SU-DHL-6 (cell line): ENCODE results near the gene SNAP23.
A peak's percentile ranks its signal among the peaks of the same experiment; 100 is the strongest.
"Not testable (repeated sequence)": the region's sequence is repeated elsewhere in the genome, so short reads cannot be mapped to it uniquely, and the experiment has no call there.

Experiments
- H2AFZ ChIP-seq: fragments of 200-600 bp; sonication (generic); 2 replicates; pipeline ENCODE4 v1.6.1; 2014; ENCODE audit warnings: low read depth, mild to moderate bottlenecking, moderate library complexity, mixed read lengths, antibody characterized with exemption, low read length; ENCODE audit not compliant: severe bottlenecking
- H3F3A ChIP-seq: fragments of 200-600 bp; shearing (Covaris generic); 2 replicates; pipeline ENCODE4 v1.6.0; 2016; ENCODE audit warnings: antibody characterized with exemption, mild to moderate bottlenecking; ENCODE audit not compliant: insufficient read depth
- H3K27ac ChIP-seq: fragments of 200-600 bp; sonication (generic); 2 replicates; pipeline ENCODE4 v1.5.1; 2016; ENCODE audit warnings: low read depth, mild to moderate bottlenecking, low read length, moderate library complexity, mixed read lengths
- H3K27me3 ChIP-seq: fragments of 200-600 bp; sonication (generic), shearing (Covaris generic); 2 replicates; pipeline ENCODE4 v1.6.0; 2014; ENCODE audit warnings: mild to moderate bottlenecking, low read length
- H3K36me3 ChIP-seq: fragments of 200-600 bp; sonication (generic); 2 replicates; pipeline ENCODE4 v1.6.1; 2014; ENCODE audit warnings: mild to moderate bottlenecking, low read length, mixed read lengths
- H3K4me2 ChIP-seq: fragments of 300-600, 200-600 bp; shearing (Covaris generic), sonication (generic); 2 replicates; pipeline ENCODE4 v1.6.0; 2014; ENCODE audit warnings: low read length, low read depth, mild to moderate bottlenecking; ENCODE audit not compliant: poor library complexity, severe bottlenecking
- H3K4me3 ChIP-seq: fragments of 200-600 bp; sonication (generic); 2 replicates; pipeline ENCODE4 v1.5.1; 2014; ENCODE audit warnings: antibody characterized with exemption, low read length, mild to moderate bottlenecking, mixed read lengths; ENCODE audit not compliant: insufficient read depth, poor library complexity, severe bottlenecking
- H3K79me2 ChIP-seq: fragments of 200-600 bp; sonication (generic); 2 replicates; pipeline ENCODE4 v1.6.1; 2014; ENCODE audit warnings: mild to moderate bottlenecking, low read length, moderate library complexity; ENCODE audit not compliant: insufficient read depth
- H3K9ac ChIP-seq: fragments of 200-600 bp; sonication (generic); 2 replicates; pipeline ENCODE4 v1.7.0; 2014; ENCODE audit warnings: mild to moderate bottlenecking, low read length
- H3K9me2 ChIP-seq: fragments of 200-600 bp; sonication (generic); replicated peaks from 2 replicates; pipeline ENCODE4 v1.6.1; 2014; ENCODE audit warnings: low read length; ENCODE audit not compliant: insufficient read depth
- H3K9me3 ChIP-seq: fragments of 200-600 bp; sonication (generic); 2 replicates; pipeline ENCODE4 v1.6.1; 2014; ENCODE audit warnings: low read length, mixed read lengths; ENCODE audit not compliant: insufficient read depth
- H4K20me1 ChIP-seq: fragments of 200-600 bp; sonication (generic); 2 replicates; pipeline ENCODE4 v1.6.1; 2014; ENCODE audit warnings: low read depth, mild to moderate bottlenecking, antibody characterized with exemption, low read length, moderate library complexity, mixed read lengths
- EZH2phosphoT487 ChIP-seq: fragments of 200-600 bp; sonication (generic), shearing (Covaris generic); conservative IDR thresholded peaks from 2 replicates; pipeline ENCODE4 v1.6.1; 2018; ENCODE audit warnings: mild to moderate bottlenecking, antibody characterized with exemption, low read length, moderate library complexity, mixed read lengths
- TF ChIP-seq, protein P1 (sequence below): fragments of 200-600 bp; sonication (generic); IDR thresholded peaks from one replicate; pipeline ENCODE4 v1.5.1; 2017; ENCODE audit warnings: antibody characterized with exemption, mild to moderate bottlenecking, low read length, moderate library complexity; ENCODE audit not compliant: insufficient read depth, poor library complexity, severe bottlenecking

The SNAP23 gene

GRCh38 chr15:42549741-42550392, 54.4 kb downstream of the SNAP23 start:
- TF ChIP-seq, protein P1, sequence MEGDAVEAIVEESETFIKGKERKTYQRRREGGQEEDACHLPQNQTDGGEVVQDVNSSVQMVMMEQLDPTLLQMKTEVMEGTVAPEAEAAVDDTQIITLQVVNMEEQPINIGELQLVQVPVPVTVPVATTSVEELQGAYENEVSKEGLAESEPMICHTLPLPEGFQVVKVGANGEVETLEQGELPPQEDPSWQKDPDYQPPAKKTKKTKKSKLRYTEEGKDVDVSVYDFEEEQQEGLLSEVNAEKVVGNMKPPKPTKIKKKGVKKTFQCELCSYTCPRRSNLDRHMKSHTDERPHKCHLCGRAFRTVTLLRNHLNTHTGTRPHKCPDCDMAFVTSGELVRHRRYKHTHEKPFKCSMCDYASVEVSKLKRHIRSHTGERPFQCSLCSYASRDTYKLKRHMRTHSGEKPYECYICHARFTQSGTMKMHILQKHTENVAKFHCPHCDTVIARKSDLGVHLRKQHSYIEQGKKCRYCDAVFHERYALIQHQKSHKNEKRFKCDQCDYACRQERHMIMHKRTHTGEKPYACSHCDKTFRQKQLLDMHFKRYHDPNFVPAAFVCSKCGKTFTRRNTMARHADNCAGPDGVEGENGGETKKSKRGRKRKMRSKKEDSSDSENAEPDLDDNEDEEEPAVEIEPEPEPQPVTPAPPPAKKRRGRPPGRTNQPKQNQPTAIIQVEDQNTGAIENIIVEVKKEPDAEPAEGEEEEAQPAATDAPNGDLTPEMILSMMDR: no peak
- TF ChIP-seq EZH2phosphoT487: no peak
- Histone ChIP-seq H3K9ac (peak overlapping the region; percentile 92), H3K27ac (peak overlapping the region; percentile 32; the same call in 1 of the 2 replicates)

GRCh38 chr15:42553554-42553953, 58.1 kb downstream of the SNAP23 start:
- H3K9me2 ChIP-seq: no peaks in the 10 kb centered on the region

More at GRCh38 chr15:42549741-42550392, 54.4 kb downstream of the SNAP23 start:
- Histone ChIP-seq H3K9me3 (no peaks in the 10 kb centered on the region), H3K79me2 (peaks cover 79% of the 10 kb centered on the region), H3K4me3 (peak overlapping the region; percentile 80), H3K36me3 (peaks cover 6% of the 10 kb centered on the region), H3F3A (0 out of 2 replicates have a peak, but pooled peaks cover 3% of the 10 kb centered on the region), H3K4me2 (peak overlapping the region; percentile 79), H2AFZ (no peak overlapping the region), H3K27me3 (no peaks in the 10 kb centered on the region), H4K20me1 (no peaks in the 10 kb centered on the region; the same call in 1 of the 2 replicates), H3K9me2 (no peaks in the 10 kb centered on the region)

DNA sequence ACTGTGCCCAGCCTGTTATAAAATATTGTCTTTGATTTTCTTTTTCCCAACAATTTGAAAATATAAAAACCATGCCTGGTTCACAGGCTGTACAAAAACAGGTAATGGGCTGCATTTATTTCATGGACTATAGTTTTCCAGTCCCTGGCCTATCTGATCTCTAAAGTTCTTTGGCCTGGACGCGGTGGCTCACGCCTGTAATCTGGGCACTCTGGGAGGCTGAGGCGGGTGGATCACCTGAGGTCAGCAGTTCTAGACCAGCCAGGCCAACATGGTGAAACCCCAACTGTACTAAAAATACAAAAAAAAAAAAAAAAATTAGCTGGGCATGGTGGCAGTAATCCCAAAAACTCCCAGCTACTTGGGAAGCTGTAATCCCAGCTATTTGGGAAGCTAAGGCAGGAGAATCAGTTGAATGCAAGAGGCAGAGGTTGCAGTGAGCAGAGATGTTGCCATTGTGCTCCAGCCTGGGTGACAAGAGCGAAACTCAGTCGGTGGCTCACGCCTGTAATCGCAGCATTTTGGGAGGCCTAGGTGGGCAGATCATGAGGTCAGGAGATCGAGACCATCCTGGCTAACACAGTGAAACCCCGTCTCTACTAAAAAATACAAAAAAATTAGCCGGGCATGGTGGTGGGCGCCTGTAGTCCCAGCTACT, 61.2 kb downstream of the SNAP23 start:
- not testable (repeated sequence) for H3F3A ChIP-seq, H2AFZ ChIP-seq, H3K27ac ChIP-seq, H3K9ac ChIP-seq, H3K27me3 ChIP-seq, H4K20me1 ChIP-seq, H3K9me3 ChIP-seq, H3K9me2 ChIP-seq, H3K4me2 ChIP-seq, H3K4me3 ChIP-seq
- peaks cover 39% of the 10 kb centered on the region for H3K36me3 ChIP-seq
- H3K79me2 ChIP-seq: peaks cover 66% of the 10 kb centered on the region

More at GRCh38 chr15:42553554-42553953, 58.1 kb downstream of the SNAP23 start:
- no peaks in the 10 kb centered on the region for H3K27me3 ChIP-seq
- 0 out of 2 replicates have a peak, but pooled peaks cover 5% of the 10 kb centered on the region for H3F3A ChIP-seq
- peaks cover 19% of the 10 kb centered on the region for H3K36me3 ChIP-seq
- no peak overlapping the region for H3K27ac ChIP-seq
- peaks cover 88% of the 10 kb centered on the region for H3K79me2 ChIP-seq
- H3K4me2 ChIP-seq: no peak overlapping the region
- no peak overlapping the region for H3K9ac ChIP-seq
- no peak overlapping the region for H2AFZ ChIP-seq
- H4K20me1 ChIP-seq: peaks cover 4% of the 10 kb centered on the region
- no peaks in the 10 kb centered on the region for H3K9me3 ChIP-seq
- TF ChIP-seq EZH2phosphoT487: no peak
- TF ChIP-seq, protein P1: no peak
- no peak overlapping the region for H3K4me3 ChIP-seq

DNA sequence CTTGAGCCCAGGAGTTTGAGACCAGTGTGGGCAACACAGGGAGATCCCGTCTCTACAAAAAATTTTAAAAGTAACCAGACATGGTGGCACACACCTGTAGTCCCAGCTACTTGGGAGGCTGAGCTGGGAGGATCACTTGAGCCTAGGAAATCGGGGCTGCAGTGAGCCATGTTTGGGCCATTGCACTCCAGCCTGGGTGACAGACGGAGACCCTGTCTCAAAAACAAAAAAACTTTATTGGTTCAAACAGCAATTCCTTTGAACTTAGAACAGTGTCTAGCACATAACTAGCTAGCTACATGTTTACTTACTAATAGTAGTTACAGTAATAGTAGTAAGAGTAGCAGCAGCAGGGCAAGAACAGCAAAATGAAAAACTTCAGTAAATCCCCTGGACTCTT, 63.3 kb downstream of the SNAP23 start:
- Histone ChIP-seq H2AFZ (no peak overlapping the region), H3K27me3 (no peaks in the 10 kb centered on the region), H3K4me3 (no peak overlapping the region), H3F3A (0 out of 2 replicates have a peak, but pooled peaks cover 2% of the 10 kb centered on the region), H4K20me1 (peaks cover 9% of the 10 kb centered on the region; the same call in 1 of the 2 replicates), H3K9ac (no peak overlapping the region), H3K9me3 (no peaks in the 10 kb centered on the region), H3K27ac (no peak overlapping the region), H3K36me3 (peaks cover 46% of the 10 kb centered on the region), H3K9me2 (no peaks in the 10 kb centered on the region), H3K4me2 (no peak overlapping the region), H3K79me2 (peaks cover 45% of the 10 kb centered on the region)
- no peak for TF ChIP-seq EZH2phosphoT487
- TF ChIP-seq, protein P1: no peak
